ENCODE results near the gene NOL3.

GRCh38 chr16:67193536-67193935 is 23.2 kb downstream of the NOL3 start:
- TF ChIP-seq, protein P1, sequence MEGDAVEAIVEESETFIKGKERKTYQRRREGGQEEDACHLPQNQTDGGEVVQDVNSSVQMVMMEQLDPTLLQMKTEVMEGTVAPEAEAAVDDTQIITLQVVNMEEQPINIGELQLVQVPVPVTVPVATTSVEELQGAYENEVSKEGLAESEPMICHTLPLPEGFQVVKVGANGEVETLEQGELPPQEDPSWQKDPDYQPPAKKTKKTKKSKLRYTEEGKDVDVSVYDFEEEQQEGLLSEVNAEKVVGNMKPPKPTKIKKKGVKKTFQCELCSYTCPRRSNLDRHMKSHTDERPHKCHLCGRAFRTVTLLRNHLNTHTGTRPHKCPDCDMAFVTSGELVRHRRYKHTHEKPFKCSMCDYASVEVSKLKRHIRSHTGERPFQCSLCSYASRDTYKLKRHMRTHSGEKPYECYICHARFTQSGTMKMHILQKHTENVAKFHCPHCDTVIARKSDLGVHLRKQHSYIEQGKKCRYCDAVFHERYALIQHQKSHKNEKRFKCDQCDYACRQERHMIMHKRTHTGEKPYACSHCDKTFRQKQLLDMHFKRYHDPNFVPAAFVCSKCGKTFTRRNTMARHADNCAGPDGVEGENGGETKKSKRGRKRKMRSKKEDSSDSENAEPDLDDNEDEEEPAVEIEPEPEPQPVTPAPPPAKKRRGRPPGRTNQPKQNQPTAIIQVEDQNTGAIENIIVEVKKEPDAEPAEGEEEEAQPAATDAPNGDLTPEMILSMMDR (IDR thresholded peaks at IDR 0.05): no peak
- no peak for TF ChIP-seq YY1 (IDR thresholded peaks at IDR 0.05; ENCODE audit: low read depth)
- TF ChIP-seq, protein P2, sequence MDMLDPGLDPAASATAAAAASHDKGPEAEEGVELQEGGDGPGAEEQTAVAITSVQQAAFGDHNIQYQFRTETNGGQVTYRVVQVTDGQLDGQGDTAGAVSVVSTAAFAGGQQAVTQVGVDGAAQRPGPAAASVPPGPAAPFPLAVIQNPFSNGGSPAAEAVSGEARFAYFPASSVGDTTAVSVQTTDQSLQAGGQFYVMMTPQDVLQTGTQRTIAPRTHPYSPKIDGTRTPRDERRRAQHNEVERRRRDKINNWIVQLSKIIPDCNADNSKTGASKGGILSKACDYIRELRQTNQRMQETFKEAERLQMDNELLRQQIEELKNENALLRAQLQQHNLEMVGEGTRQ (IDR thresholded peaks at IDR 0.05; ENCODE audit: borderline replicate concordance, low read depth, low read length): no peak
- TF ChIP-seq RFX5 (IDR thresholded peaks at IDR 0.05; ENCODE audit: low read length): no peak
- no peak for TF ChIP-seq SMC3 (IDR thresholded peaks at IDR 0.05; ENCODE audit: low read depth, low read length)
- TF ChIP-seq EP300 (IDR thresholded peaks at IDR 0.05; ENCODE audit: borderline replicate concordance in 1 of 2, low read depth in 1 of 2, low read length in 1 of 2): no peak
